NT2/D1 (cell line): Measurements from ENCODE around the gene AGAP1.
A peak's percentile ranks its signal among the peaks of the same experiment; 100 is the strongest.

Experiments used
- DNase-seq: peaks from one replicate; pipeline ENCODE4 v3.0.0-alpha.2; 2011; ENCODE audit warnings: low read depth, low spot score
- H3K27me3 ChIP-seq: 2 replicates; pipeline ENCODE4 v1.6.0; 2011; ENCODE audit warnings: mild to moderate bottlenecking; ENCODE audit not compliant: insufficient read length, insufficient read depth
- H3K36me3 ChIP-seq: 2 replicates; pipeline ENCODE4 v1.6.1; 2011; ENCODE audit warnings: mild to moderate bottlenecking, low read length, mixed read lengths; ENCODE audit not compliant: insufficient read depth, insufficient read length
- H3K4me1 ChIP-seq: 2 replicates; pipeline ENCODE4 v1.5.1; 2011; ENCODE audit not compliant: insufficient read depth, insufficient read length
- H3K4me3 ChIP-seq: 2 replicates; pipeline ENCODE4 v1.5.1; 2011; ENCODE audit warnings: low read depth; ENCODE audit not compliant: insufficient read length
- H3K9ac ChIP-seq: 2 replicates; pipeline ENCODE4 v1.6.0; 2011; ENCODE audit warnings: low read depth; ENCODE audit not compliant: insufficient read length
- H3K9me3 ChIP-seq: 2 replicates; pipeline ENCODE4 v1.5.1; 2011; ENCODE audit warnings: mild to moderate bottlenecking, low read length; ENCODE audit not compliant: insufficient read depth
- SUZ12 ChIP-seq: IDR thresholded peaks from 2 replicates; pipeline ENCODE4 v1.6.1; 2011; ENCODE audit not compliant: insufficient read length, insufficient read depth; ENCODE audit errors: extremely low read depth
- YY1 ChIP-seq: IDR thresholded peaks from 2 replicates; pipeline ENCODE4 v1.6.1; 2011; ENCODE audit not compliant: insufficient read length, insufficient read depth
- ZNF274 ChIP-seq: IDR thresholded peaks from 2 replicates; pipeline ENCODE4 v1.6.1; 2011; ENCODE audit warnings: mild to moderate bottlenecking, low read depth, low read length

AGAP1 gene

DNA sequence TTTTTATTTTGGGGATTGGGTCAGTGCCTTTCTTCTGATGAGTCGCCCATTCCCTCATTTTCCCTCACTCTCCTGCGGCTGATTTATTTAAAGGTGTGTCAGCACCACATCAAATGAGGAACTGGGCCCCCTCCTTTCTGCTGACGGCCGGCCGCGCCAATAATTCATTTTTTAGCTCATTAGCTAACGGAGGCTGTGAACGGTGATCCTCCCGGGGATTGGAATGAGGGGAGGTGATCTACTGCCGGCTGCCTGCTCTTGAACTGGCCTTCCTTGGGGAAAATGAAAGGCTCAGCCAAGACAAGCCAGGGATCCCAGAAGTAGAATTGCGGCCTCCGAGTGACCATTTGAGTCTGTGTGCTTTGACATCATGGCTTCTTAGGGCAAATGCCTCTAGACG, 620.1 kb downstream of the AGAP1 start:
- H3K4me3 ChIP-seq: no peak overlapping the region
- no peaks in the 10 kb centered on the region for H3K9me3 ChIP-seq
- H3K4me1 ChIP-seq: peaks cover 8% of the 10 kb centered on the region
- no peak for DNase-seq
- H3K27me3 ChIP-seq: peaks cover 31% of the 10 kb centered on the region
- no peaks in the 10 kb centered on the region for H3K36me3 ChIP-seq
- no peak for TF ChIP-seq YY1
- no peak for TF ChIP-seq SUZ12
- no peak for TF ChIP-seq ZNF274
- no peak overlapping the region for H3K9ac ChIP-seq

DNA sequence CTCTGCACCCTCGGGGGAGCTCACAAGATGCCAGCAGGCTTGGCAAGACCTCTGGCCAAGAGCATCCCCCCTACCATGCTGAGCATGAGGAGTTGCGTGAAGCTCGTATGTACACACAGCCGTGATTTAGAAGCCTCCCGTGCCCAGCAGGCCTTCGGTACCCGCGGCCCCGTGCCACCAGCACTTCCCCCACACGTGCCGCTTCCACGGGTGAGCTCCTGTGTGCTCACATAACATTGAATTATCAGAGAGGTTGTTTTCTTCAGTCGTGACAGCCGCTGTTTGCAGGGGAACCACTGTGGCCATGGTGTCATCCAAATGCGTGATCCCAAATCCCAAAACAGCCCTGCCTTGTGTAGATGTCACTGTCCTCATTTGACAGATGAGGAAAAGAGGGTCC, 621.1 kb downstream of the AGAP1 start:
- no peak for TF ChIP-seq SUZ12
- TF ChIP-seq ZNF274: no peak
- TF ChIP-seq YY1: no peak
- no peaks in the 10 kb centered on the region for H3K9me3 ChIP-seq
- peaks cover 39% of the 10 kb centered on the region for H3K27me3 ChIP-seq
- no peak for DNase-seq
- H3K36me3 ChIP-seq: no peaks in the 10 kb centered on the region
- H3K4me1 ChIP-seq: peaks cover 12% of the 10 kb centered on the region
- H3K9ac ChIP-seq: no peak overlapping the region
- no peak overlapping the region for H3K4me3 ChIP-seq

DNA sequence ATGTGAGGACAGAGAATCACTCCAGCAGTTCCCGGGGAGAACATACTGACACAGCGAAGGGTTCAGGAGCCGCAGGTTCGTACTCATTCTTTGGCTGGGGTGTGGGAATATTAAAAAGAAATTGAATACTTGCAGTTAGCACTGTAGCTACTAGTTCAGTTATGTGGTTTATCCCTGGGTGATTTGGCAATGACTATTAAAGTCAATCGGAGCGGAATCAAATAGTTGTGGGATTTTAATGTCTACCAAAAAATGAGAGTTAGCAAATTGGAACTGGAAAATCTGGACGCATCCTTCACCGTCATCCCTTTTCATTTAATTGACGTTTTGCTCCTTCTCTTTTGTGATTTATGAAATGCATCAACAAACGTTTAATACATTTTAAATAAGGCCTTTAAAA, 623.6 kb downstream of the AGAP1 start:
- no peaks in the 10 kb centered on the region for H3K36me3 ChIP-seq
- no peak overlapping the region for H3K9ac ChIP-seq
- TF ChIP-seq YY1: no peak
- no peak for TF ChIP-seq SUZ12
- no peak for TF ChIP-seq ZNF274
- DNase-seq: no peak
- H3K9me3 ChIP-seq: no peaks in the 10 kb centered on the region
- peaks cover 46% of the 10 kb centered on the region for H3K27me3 ChIP-seq
- H3K4me1 ChIP-seq: peaks cover 12% of the 10 kb centered on the region
- H3K4me3 ChIP-seq: no peak overlapping the region

DNA sequence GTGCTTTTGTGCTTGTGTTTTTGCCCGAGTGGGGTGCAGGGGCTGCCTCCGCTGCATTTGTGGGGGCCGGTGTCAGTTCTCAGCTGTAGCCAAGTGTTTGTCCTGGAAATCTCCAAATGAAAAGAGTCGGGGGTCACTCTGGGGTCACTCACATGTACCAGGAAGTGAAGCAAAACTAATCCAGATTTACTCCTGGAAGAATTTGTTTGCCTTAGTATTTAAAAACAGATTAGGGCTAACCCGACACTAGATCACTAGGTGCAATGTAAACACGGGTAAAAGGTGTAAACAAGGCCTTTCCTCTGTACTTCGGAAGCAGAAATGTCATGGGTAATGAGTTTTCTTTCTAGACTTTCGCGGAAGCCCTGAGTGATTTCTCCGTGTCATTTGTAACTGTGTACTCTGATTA, 624.0 kb downstream of the AGAP1 start:
- no peaks in the 10 kb centered on the region for H3K9me3 ChIP-seq
- peak; percentile 38 for DNase-seq
- TF ChIP-seq YY1 (no peak), ZNF274 (no peak), SUZ12 (no peak)

DNA sequence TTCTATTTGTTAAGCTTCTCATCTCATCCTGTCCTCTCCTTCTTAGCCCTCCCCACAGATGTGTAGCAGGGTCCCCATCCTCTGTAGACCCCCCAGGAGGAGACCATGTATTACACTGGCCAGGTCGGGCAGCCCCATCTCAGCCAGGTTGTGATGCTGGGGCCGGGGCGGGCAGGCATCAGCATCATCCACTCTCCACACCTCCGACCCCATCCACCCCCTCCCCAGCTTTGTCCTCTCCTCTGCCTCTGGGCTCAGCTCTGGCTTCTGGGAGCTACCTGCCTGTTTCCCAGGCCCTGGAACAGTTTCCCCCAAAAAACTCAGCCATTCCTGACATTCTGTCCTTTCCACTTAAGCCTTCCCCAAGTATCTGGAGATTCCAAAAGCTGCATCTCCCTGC, 625.2 kb downstream of the AGAP1 start:
- TF ChIP-seq YY1: no peak
- no peak for TF ChIP-seq SUZ12
- no peak for TF ChIP-seq ZNF274
- H3K27me3 ChIP-seq: peaks cover 46% of the 10 kb centered on the region
- no peak for DNase-seq
- no peaks in the 10 kb centered on the region for H3K36me3 ChIP-seq
- H3K9ac ChIP-seq: no peak overlapping the region
- H3K4me3 ChIP-seq: no peak overlapping the region
- H3K9me3 ChIP-seq: no peaks in the 10 kb centered on the region
- peaks cover 12% of the 10 kb centered on the region for H3K4me1 ChIP-seq

More for the DNA sequence above, 624.0 kb downstream of the AGAP1 start:
- H3K36me3 ChIP-seq: no peaks in the 10 kb centered on the region
- no peak overlapping the region for H3K9ac ChIP-seq
- peaks cover 46% of the 10 kb centered on the region for H3K27me3 ChIP-seq
- H3K4me3 ChIP-seq: no peak overlapping the region
- H3K4me1 ChIP-seq: peaks cover 12% of the 10 kb centered on the region

DNA sequence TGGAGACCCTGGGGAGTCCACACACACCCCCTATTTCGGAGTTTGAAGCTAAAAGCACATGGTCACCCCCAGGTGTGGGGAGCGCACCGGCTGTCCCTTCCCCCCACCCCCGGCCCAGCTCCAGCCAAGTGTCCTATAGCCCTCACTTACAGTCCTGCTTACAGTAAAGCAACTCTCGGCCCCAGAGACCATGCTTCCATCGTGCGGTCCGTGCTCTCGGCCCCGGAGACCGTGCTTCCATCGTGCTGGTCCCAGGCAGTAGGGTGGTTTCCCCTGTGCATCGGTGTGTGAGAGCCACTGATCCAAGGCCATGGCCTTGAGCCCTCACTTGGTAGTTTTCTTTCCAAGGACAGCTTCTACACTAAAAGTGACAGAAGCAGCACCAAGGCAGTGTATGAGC, 625.6 kb downstream of the AGAP1 start:
- peaks cover 44% of the 10 kb centered on the region for H3K27me3 ChIP-seq
- H3K9ac ChIP-seq: no peak overlapping the region
- no peaks in the 10 kb centered on the region for H3K9me3 ChIP-seq
- DNase-seq: no peak
- H3K4me1 ChIP-seq: peaks cover 12% of the 10 kb centered on the region
- TF ChIP-seq ZNF274 (no peak), SUZ12 (no peak), YY1 (no peak)
- no peak overlapping the region for H3K4me3 ChIP-seq
- H3K36me3 ChIP-seq: peaks cover 3% of the 10 kb centered on the region

DNA sequence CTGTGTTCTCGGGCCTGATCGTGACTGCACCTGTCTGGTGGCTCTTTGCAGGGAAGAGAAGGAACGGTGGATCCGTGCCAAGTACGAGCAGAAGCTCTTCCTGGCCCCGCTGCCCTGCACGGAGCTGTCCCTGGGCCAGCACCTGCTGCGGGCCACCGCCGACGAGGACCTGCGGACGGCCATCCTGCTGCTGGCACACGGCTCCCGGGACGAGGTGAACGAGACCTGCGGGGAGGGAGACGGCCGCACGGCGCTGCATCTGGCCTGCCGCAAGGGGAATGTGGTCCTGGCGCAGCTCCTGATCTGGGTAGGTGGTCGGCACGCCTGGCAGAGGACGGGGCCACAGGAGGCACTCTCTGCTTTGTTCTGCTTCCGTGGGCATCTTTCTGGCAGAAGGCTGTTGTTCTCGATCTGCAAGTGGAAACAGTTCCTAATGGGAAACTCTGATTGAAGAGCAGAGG, 626.3 kb downstream of the AGAP1 start:
- no peaks in the 10 kb centered on the region for H3K9me3 ChIP-seq
- TF ChIP-seq YY1: no peak
- TF ChIP-seq ZNF274: no peak
- peaks cover 9% of the 10 kb centered on the region for H3K4me1 ChIP-seq
- no peak for DNase-seq
- H3K36me3 ChIP-seq: peaks cover 6% of the 10 kb centered on the region
- peaks cover 37% of the 10 kb centered on the region for H3K27me3 ChIP-seq
- H3K9ac ChIP-seq: no peak overlapping the region
- no peak overlapping the region for H3K4me3 ChIP-seq
